A549 (cell line): ENCODE measurements around the gene TANGO2. TPM values are rescaled to one million over a fixed set of nuclear protein-coding genes. Genes with fewer than 3 reads are reported as not detected.

Experiments used
- ATAC-seq, 2 experiments: fragments of 200-7000 bp in 1 of 2; fragments of >200 bp in 1 of 2; cut with Nextera tagmentation in 1 of 2; cut with Tn5 transposase in 1 of 2; 3 replicates each; pipeline versions ENCODE4 v1.8.0 to v1.9.1; 2018 to 2020; ENCODE audit warnings: mild to moderate bottlenecking in 1 of 2, moderate library complexity in 1 of 2
- CTCF ChIA-PET: fragments of 300-600 bp; sonication (Branson Sonifier 250); formaldehyde crosslinking; extraction: SDS; loops from one replicate; lab custom pipeline; 2021; ENCODE audit warnings: antibody characterized with exemption, inconsistent platforms; lab: Yijun Ruan, JAX
- POLR2A ChIA-PET: fragments of 350-600 bp; formaldehyde crosslinking; extraction: SDS; loops from one replicate; lab custom pipeline; 2021; ENCODE audit warnings: antibody characterized with exemption, inconsistent platforms; lab: Yijun Ruan, JAX
- DNase-seq, 2 experiments: peaks; one replicate each; pipeline versions ENCODE4 v3.0.0 to v3.0.0-alpha.2; 2011 to 2016; ENCODE audit warnings: low read depth in 1 of 2, low spot score in 1 of 2
- FAIRE-seq: peaks from 2 replicates; lab custom pipeline; 2011; peaks lifted over from hg19 to GRCh38; lab: Jason Lieb, UNC
- H3K27ac ChIP-seq, 2 experiments: fragments of >200 bp; sonication (Bioruptor Twin); formaldehyde crosslinking; 3 replicates each; pipeline ENCODE4 v1.5.1; 2016 to 2017
- H3K4me1 ChIP-seq: fragments of >200 bp; sonication (Bioruptor Twin); formaldehyde crosslinking; 3 replicates; pipeline ENCODE4 v1.6.1; 2016
- H3K4me2 ChIP-seq: fragments of >200 bp; sonication (Bioruptor Twin); formaldehyde crosslinking; 3 replicates; pipeline ENCODE4 v1.6.1; 2016
- H3K4me3 ChIP-seq: fragments of >200 bp; sonication (Bioruptor Twin); formaldehyde crosslinking; 3 replicates; pipeline ENCODE4 v1.5.1; 2016
- H3K9me3 ChIP-seq: fragments of >200 bp; sonication (Bioruptor Twin); formaldehyde crosslinking; 3 replicates; pipeline ENCODE4 v1.6.1; 2016
- BHLHE40 ChIP-seq: IDR thresholded peaks from 2 replicates; pipeline ENCODE4 v1.6.1; 2012; ENCODE audit warnings: low read depth, low read length, inconsistent platforms
- CHD2 ChIP-seq: fragments of 150-350 bp; IDR thresholded peaks from 2 replicates; pipeline ENCODE4 v1.6.1; 2014; ENCODE audit warnings: low read length; ENCODE audit not compliant: partially characterized antibody
- CHD4 ChIP-seq: fragments of 200-600 bp; sonication (generic); IDR thresholded peaks from 2 replicates; pipeline ENCODE4 v1.6.1; 2016; ENCODE audit warnings: antibody characterized with exemption, mild to moderate bottlenecking, borderline replicate concordance
- EP300 ChIP-seq, 2 experiments: fragments of >200 bp; sonication (Bioruptor Twin); formaldehyde crosslinking; IDR thresholded peaks; 2 replicates in 1 of 2; 3 replicates in 1 of 2; pipeline ENCODE4 v1.6.1; 2016 to 2017
- FOXS1 ChIP-seq: fragments of 250-450 bp; sonication (Bioruptor Pico); IDR thresholded peaks from 2 replicates; pipeline ENCODE4 v1.5.0; 2020; ENCODE audit warnings: mild to moderate bottlenecking, moderate library complexity
- GATA3 ChIP-seq: IDR thresholded peaks from 2 replicates; pipeline ENCODE4 v1.6.1; 2012; ENCODE audit warnings: borderline replicate concordance
- HDAC2 ChIP-seq: fragments of 200-600 bp; sonication (generic); IDR thresholded peaks from 2 replicates; pipeline ENCODE4 v1.6.1; 2016
- HEYL ChIP-seq: fragments of 250-450 bp; sonication (Bioruptor Pico); IDR thresholded peaks from 2 replicates; pipeline ENCODE4 v1.8.0; 2021; ENCODE audit warnings: mild to moderate bottlenecking, moderate library complexity
- HOXA7 ChIP-seq: fragments of 250-450 bp; sonication (Bioruptor Pico); IDR thresholded peaks from 2 replicates; pipeline ENCODE4 v1.5.0; 2020; ENCODE audit warnings: mild to moderate bottlenecking, moderate library complexity
- HOXB13 ChIP-seq: fragments of 250-450 bp; sonication (Bioruptor Pico); IDR thresholded peaks from 2 replicates; pipeline ENCODE4 v1.5.0; 2020; ENCODE audit warnings: low read depth, mild to moderate bottlenecking, moderate library complexity
- JUN ChIP-seq, 2 experiments: fragments of >200 bp; sonication (Bioruptor Twin); formaldehyde crosslinking; IDR thresholded peaks; 2 replicates in 1 of 2; 3 replicates in 1 of 2; pipeline ENCODE4 v1.6.1; 2016 to 2017
- JUNB ChIP-seq: fragments of >200 bp; sonication (Bioruptor Twin); formaldehyde crosslinking; IDR thresholded peaks from 2 replicates; pipeline ENCODE4 v1.6.1; 2016
- MAZ ChIP-seq: fragments of 150-350 bp; IDR thresholded peaks from 2 replicates; pipeline ENCODE4 v1.6.1; 2014; ENCODE audit warnings: antibody characterized with exemption, low read depth, low read length, borderline replicate concordance
- MYC ChIP-seq: IDR thresholded peaks from 2 replicates; pipeline ENCODE4 v1.6.1; 2012; ENCODE audit warnings: mild to moderate bottlenecking, inconsistent platforms, low read length, improper control_type of control experiment, borderline replicate concordance
- NPAS2 ChIP-seq: fragments of 250-450 bp; sonication (Bioruptor Pico); IDR thresholded peaks from 2 replicates; pipeline ENCODE4 v1.8.0; 2022; ENCODE audit warnings: mild to moderate bottlenecking, moderate library complexity, borderline replicate concordance
- PHF8 ChIP-seq: fragments of 200-600 bp; sonication (generic); IDR thresholded peaks from 2 replicates; pipeline ENCODE4 v1.6.1; 2016; ENCODE audit warnings: low read depth, mild to moderate bottlenecking, antibody characterized with exemption, moderate library complexity, borderline replicate concordance
- RCOR1 ChIP-seq: fragments of 150-350 bp; IDR thresholded peaks from 2 replicates; pipeline ENCODE4 v1.6.1; 2014; ENCODE audit warnings: antibody characterized with exemption, low read length, low read depth
- RNF2 ChIP-seq: fragments of 200-600 bp; sonication (generic); IDR thresholded peaks from 2 replicates; pipeline ENCODE4 v1.6.1; 2016; ENCODE audit warnings: low read depth, mild to moderate bottlenecking, antibody characterized with exemption, moderate library complexity, borderline replicate concordance
- SMC3 ChIP-seq: fragments of >200 bp; sonication (Bioruptor Twin); formaldehyde crosslinking; IDR thresholded peaks from 3 replicates; pipeline ENCODE4 v1.6.1; 2018; ENCODE audit warnings: inconsistent platforms
- TFCP2L1 ChIP-seq: fragments of 250-450 bp; sonication (Bioruptor Pico); IDR thresholded peaks from 2 replicates; pipeline ENCODE4 v1.5.0; 2021; ENCODE audit warnings: mild to moderate bottlenecking
- ZC3H11A ChIP-seq: fragments of 450-650 bp; IDR thresholded peaks from 2 replicates; pipeline ENCODE4 v1.6.1; 2014; ENCODE audit warnings: antibody characterized with exemption, mild to moderate bottlenecking
- WGBS: methylation state at CpG from one replicate; pipeline ENCODE4 v1.1.6; 2017; ENCODE audit errors: missing lambda C conversion rate; 5-methylcytosine and 5-hydroxymethylcytosine counted together
- polyA plus RNA-seq, 4 experiments: library from polyadenylated mRNA; depleted of rRNA in 3 of 4; stranded (reverse); fragments of >200 nt; fragmentation: RNase III in 1 of 4; extraction: RNeasy Plus Mini Kit Qiagen cat#74134 plus additional on column Dnase treatment in 1 of 4; gene quantifications; 2 replicates in 3 of 4; 3 replicates in 1 of 4; pipeline ENCODE4 v1.2.3, GENCODE V29; 2011 to 2017
- TF ChIP-seq, protein P1 (sequence below): fragments of 250-450 bp; sonication (Bioruptor Pico); IDR thresholded peaks from 2 replicates; pipeline ENCODE4 v1.5.0; 2020; ENCODE audit warnings: low read depth, mild to moderate bottlenecking, moderate library complexity
- TF ChIP-seq, protein P2 (sequence below): fragments of >200 bp; sonication (Bioruptor Twin); formaldehyde crosslinking; IDR thresholded peaks from 2 replicates; pipeline ENCODE4 v1.6.1; 2016
- TF ChIP-seq, protein P3 (sequence below): IDR thresholded peaks from 2 replicates; pipeline ENCODE4 v1.6.1; 2012
- TF ChIP-seq, protein P4 (sequence below): fragments of 150-350 bp; IDR thresholded peaks from 2 replicates; pipeline ENCODE4 v1.6.1; 2014; ENCODE audit warnings: low read depth, mild to moderate bottlenecking, low read length
- TF ChIP-seq, protein P5 (sequence below): fragments of 450-650 bp; IDR thresholded peaks from 2 replicates; pipeline ENCODE4 v1.6.1; 2014; ENCODE audit warnings: antibody characterized with exemption

TANGO2 gene
- polyA plus RNA-seq, 2 of the 4 experiments (the other 2 are of a cell fraction): 13.2 to 13.8 TPM

DNA sequence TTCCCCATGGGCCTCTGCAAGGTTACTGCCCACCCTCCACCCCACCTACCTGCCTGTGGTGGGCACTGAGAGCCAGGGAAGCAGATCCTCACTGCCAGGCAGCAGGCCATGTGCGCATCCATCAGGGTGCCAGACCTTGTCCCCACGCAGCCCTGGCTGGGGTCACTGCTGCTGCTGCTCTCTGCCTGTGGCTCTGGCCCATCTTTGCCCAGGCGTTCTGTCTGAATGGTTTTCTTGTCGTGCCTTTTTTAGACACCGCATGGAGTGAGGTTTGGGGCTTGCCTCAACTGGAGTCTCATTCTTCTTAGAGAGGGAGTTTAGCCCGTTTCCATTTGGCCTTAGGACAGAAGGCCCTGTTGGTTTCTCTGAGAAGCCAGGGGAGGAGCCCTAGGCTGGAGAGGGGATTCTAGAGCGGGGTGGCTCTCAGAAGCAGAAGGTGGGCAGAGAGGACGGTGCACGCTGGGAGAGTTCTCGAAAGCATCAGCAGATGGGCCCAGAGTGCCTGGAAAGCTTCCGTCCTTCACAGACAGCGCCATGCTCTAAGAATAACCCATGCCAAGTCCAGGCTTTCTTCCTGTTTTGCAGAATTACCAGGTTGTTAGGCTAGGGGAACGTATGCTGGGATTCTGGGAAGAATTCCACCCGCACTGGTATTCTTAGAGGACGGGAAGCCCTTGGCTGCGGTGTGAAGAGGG is 8.1 kb downstream of the TANGO2 start:
- no peak overlapping the region for H3K4me3 ChIP-seq
- ChIA-PET CTCF (interaction anchor here (1.8 to 5.1 kb wide), 3 partner anchors 11 to 59 kb away, joined by 8 to 30 read pairs (median 10); no protein-coding TSS in a partner anchor), POLR2A (no interaction called here)
- ATAC-seq (no peak), FAIRE-seq (no peak), DNase-seq (no peak)
- H3K27ac ChIP-seq: no peak overlapping the region
- WGBS: 94% methylated on average over 14 of the region's 16 CpGs
- no peaks in the 10 kb centered on the region for H3K4me1 ChIP-seq
- TF ChIP-seq HDAC2 (no peak), RNF2 (no peak), TFCP2L1 (CRISPR knock-in tag) (no peak), RCOR1 (no peak), NPAS2 (CRISPR knock-in tag) (no peak), MAZ (no peak), HEYL (CRISPR knock-in tag) (no peak)
- TF ChIP-seq, protein P1, sequence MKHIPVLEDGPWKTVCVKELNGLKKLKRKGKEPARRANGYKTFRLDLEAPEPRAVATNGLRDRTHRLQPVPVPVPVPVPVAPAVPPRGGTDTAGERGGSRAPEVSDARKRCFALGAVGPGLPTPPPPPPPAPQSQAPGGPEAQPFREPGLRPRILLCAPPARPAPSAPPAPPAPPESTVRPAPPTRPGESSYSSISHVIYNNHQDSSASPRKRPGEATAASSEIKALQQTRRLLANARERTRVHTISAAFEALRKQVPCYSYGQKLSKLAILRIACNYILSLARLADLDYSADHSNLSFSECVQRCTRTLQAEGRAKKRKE (CRISPR knock-in tag): no peak
- TF ChIP-seq, protein P2, sequence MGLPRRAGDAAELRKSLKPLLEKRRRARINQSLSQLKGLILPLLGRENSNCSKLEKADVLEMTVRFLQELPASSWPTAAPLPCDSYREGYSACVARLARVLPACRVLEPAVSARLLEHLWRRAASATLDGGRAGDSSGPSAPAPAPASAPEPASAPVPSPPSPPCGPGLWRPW: no peak
- TF ChIP-seq, all 56 proteins: peak for 0
- no peaks in the 10 kb centered on the region for H3K9me3 ChIP-seq
- H3K4me2 ChIP-seq: no peak overlapping the region

DNA sequence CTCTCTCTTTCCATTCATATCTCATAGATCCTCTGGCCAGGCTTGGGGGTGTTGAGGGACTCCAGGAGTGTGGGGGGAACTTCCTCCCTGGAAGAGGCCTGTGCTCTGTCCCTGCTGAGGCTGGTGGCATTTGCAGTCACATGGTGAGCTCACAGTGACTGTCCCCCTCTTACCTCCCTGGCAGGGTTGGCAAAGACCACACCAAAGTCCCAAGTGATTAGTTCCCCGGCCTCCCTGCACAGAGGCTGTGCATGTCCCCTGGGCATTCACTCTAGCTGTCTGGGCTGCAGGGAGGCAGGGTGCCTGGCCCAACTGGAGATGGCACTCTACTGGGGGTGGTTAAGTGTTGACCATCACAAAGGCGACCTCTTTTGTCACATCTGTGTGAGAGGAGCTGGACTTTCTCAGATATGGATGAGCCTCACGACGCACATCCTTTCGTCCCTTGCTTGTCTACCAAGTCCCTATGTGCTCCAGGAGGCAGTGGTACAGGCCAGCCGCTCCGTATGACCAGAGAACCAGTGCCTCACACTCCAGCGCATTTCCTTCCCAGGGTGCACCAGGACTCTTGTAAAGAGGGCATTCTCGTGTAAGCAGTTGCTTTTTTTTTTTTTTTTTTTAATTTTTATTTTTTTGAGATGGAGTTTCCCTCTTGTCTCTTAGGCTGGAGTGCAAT is 8.8 kb downstream of the TANGO2 start:
- Histone ChIP-seq H3K9me3 (no peaks in the 10 kb centered on the region), H3K4me1 (no peaks in the 10 kb centered on the region), H3K27ac (no peak overlapping the region), H3K4me3 (no peak overlapping the region), H3K4me2 (no peak overlapping the region)
- no peak for TF ChIP-seq ZC3H11A
- TF ChIP-seq, protein P3, sequence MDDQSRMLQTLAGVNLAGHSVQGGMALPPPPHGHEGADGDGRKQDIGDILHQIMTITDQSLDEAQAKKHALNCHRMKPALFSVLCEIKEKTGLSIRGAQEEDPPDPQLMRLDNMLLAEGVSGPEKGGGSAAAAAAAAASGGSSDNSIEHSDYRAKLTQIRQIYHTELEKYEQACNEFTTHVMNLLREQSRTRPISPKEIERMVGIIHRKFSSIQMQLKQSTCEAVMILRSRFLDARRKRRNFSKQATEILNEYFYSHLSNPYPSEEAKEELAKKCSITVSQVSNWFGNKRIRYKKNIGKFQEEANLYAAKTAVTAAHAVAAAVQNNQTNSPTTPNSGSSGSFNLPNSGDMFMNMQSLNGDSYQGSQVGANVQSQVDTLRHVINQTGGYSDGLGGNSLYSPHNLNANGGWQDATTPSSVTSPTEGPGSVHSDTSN: no peak
- TF ChIP-seq JUN (IDR thresholded peaks at IDR 0.05): no peak
- no peak for TF ChIP-seq EP300 (IDR thresholded peaks at IDR 0.05)
- TF ChIP-seq, protein P2: no peak
- TF ChIP-seq, protein P4, sequence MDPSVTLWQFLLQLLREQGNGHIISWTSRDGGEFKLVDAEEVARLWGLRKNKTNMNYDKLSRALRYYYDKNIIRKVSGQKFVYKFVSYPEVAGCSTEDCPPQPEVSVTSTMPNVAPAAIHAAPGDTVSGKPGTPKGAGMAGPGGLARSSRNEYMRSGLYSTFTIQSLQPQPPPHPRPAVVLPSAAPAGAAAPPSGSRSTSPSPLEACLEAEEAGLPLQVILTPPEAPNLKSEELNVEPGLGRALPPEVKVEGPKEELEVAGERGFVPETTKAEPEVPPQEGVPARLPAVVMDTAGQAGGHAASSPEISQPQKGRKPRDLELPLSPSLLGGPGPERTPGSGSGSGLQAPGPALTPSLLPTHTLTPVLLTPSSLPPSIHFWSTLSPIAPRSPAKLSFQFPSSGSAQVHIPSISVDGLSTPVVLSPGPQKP: no peak
- CTCF ChIA-PET: interaction anchor here (2.3 to 5.1 kb wide), 2 partner anchors 16 to 59 kb away, joined by 8 to 30 read pairs; no protein-coding TSS in a partner anchor
- no peak for ATAC-seq
- FAIRE-seq: no peak
- no peak for DNase-seq
- POLR2A ChIA-PET: no interaction called here
- WGBS: 94% methylated on average over 9 of the region's 9 CpGs

DNA sequence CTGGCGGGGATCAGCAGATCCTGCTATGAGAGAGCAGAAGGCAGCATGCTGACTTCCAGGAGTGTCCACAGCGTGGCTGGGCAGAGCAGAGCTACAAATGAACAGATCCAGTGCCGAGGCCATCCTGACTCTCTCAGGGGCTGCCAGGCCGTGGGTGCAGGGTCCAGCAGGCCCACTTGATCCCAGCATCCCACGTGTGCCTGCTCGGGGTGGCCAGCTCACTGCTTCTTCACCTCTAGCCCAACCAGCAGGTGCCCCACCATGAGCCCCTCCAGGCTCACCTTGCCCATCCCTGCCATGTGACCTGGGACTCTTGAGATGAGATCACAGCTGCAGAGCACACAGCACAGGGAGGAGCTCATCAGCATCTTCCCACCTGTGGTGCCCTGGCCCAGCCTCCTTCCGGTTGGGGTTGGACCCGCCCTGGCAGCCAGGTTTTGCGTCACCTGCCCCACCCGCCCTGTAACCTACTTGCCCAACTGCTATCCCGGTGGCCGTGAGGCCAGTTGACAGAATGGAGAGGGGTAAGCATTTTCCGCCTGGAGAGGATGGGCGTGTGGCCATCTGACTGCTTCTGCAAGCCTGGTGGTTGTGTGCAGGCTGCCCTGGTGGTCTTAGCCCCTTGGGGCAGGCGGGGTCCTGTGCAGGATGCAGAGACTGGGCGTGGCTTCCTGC is 11.0 kb downstream of the TANGO2 start:
- ChIA-PET POLR2A (no interaction called here), CTCF (interaction anchor here (0.6 to 1.4 kb wide), 2 partner anchors 9 to 60 kb away, joined by 3 to 6 read pairs; no protein-coding TSS in a partner anchor)
- no peak for FAIRE-seq
- 100% methylated on average over 5 of the region's 16 CpGs for WGBS
- Histone ChIP-seq H3K4me1 (no peaks in the 10 kb centered on the region), H3K4me2 (no peak overlapping the region), H3K4me3 (no peak overlapping the region), H3K9me3 (no peaks in the 10 kb centered on the region), H3K27ac (no peak overlapping the region)
- no peak for ATAC-seq
- DNase-seq: no peak
- TF ChIP-seq MYC (no peak), CHD4 (no peak), JUNB (no peak), NPAS2 (CRISPR knock-in tag) (no peak), PHF8 (no peak), BHLHE40 (no peak), HOXA7 (CRISPR knock-in tag) (no peak), HDAC2 (no peak), HOXB13 (CRISPR knock-in tag) (no peak), FOXS1 (no peak), CHD2 (no peak), GATA3 (no peak), SMC3 (no peak)
- TF ChIP-seq, protein P1 (CRISPR knock-in tag): no peak
- TF ChIP-seq, protein P5, sequence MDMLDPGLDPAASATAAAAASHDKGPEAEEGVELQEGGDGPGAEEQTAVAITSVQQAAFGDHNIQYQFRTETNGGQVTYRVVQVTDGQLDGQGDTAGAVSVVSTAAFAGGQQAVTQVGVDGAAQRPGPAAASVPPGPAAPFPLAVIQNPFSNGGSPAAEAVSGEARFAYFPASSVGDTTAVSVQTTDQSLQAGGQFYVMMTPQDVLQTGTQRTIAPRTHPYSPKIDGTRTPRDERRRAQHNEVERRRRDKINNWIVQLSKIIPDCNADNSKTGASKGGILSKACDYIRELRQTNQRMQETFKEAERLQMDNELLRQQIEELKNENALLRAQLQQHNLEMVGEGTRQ: no peak
